ENCODE measurements around the gene MAMDC4.

The MAMDC4 gene

DNA sequence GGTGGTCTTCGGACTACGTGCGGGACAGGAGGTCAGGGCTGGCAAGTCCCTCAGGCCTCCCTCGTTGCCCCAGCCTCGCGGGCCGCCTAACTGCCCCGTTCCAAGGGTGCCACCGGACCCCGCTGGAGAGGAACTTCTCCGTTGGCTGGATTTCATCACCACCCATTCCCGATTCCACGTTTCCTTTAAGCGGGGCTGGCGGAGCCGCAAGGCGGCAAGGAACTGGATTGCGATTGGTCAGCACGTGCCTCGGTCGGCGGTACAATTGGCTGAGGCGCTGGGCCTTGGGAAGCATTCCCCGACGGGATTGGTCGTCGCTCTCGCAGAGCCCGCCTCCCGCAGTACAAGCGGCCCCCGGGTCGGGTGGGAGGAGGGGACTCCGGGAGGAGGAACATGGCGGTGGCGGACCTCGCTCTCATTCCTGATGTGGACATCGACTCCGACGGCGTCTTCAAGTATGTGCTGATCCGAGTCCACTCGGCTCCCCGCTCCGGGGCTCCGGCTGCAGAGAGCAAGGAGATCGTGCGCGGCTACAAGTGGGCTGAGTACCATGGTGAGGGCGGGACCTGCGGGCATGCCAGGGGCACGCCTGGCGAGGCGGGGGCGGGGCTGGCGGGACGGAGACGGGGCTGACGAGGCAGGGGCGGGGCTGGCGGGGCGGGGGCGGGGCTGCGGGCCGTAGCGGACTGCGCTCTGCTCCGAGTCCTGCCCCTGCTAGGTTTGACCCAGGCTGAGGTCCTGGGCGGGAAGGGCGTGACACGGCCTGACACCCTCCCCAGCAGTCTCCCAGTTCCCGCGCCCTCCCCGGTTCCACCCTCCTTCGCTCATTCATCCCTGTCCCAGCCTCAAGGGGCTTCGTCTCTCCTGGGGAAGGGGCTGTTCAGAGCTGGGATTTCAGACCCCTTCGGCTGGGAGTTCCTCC is 2.8 kb upstream of the MAMDC4 start, which contains the start of gene PHPT1:
Gene PHPT1 (plus strand): TSS at position 372 of the 922 bp plus-strand sequence. CDS start 22 bp downstream, at position 394.
- DNase-seq (ENCODE audit: low spot score) (peak; percentile 98), FAIRE-seq (peak; percentile 91)

DNA sequence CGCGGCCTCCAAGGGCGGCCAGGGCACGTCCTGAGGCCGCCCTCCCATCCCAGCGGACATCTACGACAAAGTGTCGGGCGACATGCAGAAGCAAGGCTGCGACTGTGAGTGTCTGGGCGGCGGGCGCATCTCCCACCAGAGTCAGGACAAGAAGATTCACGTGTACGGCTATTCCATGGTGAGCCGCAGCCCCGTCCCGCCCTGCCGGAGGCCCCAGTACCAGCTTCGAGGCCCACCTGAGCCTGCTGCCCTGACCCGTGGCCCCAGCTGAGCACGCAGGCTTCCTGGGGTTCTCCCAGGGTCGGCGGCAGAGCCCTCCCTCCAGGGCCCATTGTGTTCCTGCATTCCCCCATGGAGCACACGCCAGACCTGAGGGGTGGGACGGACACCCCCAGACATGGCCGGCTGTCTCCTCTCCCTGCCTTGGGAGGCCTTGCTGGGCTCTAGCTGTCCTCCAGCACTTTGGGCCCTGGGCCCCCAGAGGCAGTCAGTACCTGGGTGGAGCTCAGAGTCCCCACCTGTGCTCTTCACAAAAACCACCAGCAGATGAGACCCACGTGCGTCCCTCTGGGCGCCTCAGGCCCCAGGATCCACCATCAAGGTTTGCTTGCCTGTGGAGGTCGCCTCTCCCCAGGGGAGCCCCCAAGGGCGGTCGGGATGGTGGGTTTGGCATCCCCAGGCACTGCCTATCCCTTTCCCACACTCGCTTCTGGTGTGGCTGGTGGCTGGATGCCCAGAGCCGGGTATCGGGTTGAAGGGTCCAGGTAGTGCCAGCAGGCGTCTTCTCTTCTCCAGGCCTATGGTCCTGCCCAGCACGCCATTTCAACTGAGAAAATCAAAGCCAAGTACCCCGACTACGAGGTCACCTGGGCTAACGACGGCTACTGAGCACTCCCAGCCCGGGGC is 1.9 kb upstream of the MAMDC4 start:
- FAIRE-seq: no peak
- no peak for DNase-seq (ENCODE audit: low spot score)

- FAIRE-seq (no peak), DNase-seq (ENCODE audit: low spot score) (no peak)
Measured at GRCh38 chr9:136850866-136851775, 1.0 kb upstream of the MAMDC4 start.

DNA sequence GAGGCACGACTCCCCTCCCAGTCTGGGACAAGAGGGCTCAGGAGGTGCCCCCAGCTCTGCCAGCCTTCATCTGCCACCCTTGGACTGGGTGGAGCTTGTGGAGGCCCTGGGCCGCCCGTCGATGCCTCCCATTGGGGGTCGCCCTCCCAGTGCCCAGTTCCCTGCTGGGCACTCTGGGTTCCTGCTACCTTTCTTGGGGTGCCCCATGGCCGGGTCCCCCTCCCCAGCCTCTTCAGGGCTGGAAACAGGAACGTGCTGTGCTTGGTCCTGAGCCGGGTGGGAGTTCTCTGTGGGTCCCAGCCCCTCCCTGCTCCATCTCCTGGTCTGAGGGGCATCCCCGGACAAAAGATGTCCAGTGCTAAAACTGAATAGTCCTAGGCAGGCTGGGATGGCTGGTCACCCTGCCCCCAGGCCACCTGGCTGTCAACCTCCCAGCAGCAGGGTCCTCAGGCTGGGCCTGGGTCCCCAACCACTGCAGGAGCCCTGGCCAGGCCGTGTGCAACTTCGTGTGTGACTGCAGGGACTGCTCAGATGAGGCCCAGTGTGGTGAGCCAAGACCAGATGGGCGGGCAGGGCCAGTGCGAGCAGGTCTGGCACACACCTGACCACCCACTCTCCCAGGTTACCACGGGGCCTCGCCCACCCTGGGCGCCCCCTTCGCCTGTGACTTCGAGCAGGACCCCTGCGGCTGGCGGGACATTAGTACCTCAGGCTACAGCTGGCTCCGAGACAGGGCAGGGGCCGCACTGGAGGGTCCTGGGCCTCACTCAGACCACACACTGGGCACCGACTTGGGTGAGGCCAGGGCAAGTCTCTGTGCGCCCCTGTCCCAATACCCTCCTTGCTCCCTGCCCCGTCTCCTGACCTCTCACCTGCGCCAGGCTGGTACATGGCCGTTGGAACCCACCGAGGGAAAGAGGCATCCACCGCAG is 784 bp downstream of the MAMDC4 start:
- no peak for FAIRE-seq

DNA sequence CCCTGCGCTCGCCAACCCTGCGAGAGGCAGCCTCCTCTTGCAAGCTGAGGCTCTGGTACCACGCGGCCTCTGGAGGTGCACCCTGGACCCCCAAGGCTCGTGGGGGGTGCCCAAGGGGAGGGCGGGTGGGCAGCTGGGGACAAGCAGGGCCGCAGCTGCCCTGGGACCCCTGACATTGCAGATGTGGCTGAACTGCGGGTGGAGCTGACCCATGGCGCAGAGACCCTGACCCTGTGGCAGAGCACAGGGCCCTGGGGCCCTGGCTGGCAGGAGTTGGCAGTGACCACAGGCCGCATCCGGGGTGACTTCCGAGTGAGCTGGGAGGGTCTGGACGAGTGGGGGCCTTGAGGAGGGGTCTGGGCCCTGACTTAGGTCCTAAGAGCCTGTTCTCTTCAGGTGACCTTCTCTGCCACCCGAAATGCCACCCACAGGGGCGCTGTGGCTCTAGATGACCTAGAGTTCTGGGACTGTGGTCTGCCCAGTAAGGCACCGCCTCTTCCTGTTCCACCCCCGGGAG is 1.5 kb downstream of the MAMDC4 start:
- no peak for DNase-seq (ENCODE audit: low spot score)
- no peak for FAIRE-seq

More for the DNA sequence above, 784 bp downstream of the MAMDC4 start:
- DNase-seq (ENCODE audit: low spot score): no peak

- no peak for FAIRE-seq
- no peak for DNase-seq (ENCODE audit: low spot score)
Measured at GRCh38 chr9:136854113-136854841, 2.1 kb downstream of the MAMDC4 start.

GRCh38 chr9:136854842-136855460 is 2.8 kb downstream of the MAMDC4 start:
- FAIRE-seq (no peak), DNase-seq (ENCODE audit: low spot score) (no peak)

- FAIRE-seq (no peak), DNase-seq (ENCODE audit: low spot score) (no peak)
Measured at GRCh38 chr9:136855461-136856078, 3.4 kb downstream of the MAMDC4 start.

DNA sequence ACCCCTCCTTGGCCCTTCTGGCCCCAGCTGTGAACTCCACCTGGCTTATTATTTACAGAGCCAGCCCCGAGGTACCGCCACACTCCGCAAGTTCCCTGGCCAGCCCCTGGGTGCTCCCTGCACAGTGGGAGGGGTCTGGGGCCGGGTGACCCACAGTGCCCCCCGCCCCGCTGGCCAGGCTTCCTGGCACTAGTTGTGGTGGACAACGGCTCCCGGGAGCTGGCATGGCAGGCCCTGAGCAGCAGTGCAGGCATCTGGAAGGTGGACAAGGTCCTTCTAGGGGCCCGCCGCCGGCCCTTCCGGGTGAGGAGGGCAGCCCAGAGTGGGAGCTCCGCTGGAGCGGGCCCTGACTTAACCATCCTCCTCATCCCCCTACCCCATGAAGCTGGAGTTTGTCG is 3.9 kb downstream of the MAMDC4 start:
- FAIRE-seq (no peak), DNase-seq (ENCODE audit: low spot score) (no peak)

GRCh38 chr9:136856541-136857141 is 4.5 kb downstream of the MAMDC4 start:
- DNase-seq (ENCODE audit: low spot score): no peak
- FAIRE-seq: no peak

DNA sequence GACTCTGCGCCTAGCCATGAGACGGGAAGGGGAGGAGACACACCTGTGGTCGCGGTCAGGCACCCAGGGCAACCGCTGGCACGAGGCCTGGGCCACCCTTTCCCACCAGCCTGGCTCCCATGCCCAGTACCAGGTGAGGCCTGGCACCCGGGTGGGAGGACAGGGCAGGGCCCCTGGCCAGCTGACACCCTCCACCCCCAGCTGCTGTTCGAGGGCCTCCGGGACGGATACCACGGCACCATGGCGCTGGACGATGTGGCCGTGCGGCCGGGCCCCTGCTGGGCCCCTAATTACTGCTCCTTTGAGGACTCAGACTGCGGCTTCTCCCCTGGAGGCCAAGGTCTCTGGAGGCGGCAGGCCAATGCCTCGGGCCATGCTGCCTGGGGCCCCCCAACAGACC is 5.0 kb downstream of the MAMDC4 start:
- FAIRE-seq: no peak

DNA sequence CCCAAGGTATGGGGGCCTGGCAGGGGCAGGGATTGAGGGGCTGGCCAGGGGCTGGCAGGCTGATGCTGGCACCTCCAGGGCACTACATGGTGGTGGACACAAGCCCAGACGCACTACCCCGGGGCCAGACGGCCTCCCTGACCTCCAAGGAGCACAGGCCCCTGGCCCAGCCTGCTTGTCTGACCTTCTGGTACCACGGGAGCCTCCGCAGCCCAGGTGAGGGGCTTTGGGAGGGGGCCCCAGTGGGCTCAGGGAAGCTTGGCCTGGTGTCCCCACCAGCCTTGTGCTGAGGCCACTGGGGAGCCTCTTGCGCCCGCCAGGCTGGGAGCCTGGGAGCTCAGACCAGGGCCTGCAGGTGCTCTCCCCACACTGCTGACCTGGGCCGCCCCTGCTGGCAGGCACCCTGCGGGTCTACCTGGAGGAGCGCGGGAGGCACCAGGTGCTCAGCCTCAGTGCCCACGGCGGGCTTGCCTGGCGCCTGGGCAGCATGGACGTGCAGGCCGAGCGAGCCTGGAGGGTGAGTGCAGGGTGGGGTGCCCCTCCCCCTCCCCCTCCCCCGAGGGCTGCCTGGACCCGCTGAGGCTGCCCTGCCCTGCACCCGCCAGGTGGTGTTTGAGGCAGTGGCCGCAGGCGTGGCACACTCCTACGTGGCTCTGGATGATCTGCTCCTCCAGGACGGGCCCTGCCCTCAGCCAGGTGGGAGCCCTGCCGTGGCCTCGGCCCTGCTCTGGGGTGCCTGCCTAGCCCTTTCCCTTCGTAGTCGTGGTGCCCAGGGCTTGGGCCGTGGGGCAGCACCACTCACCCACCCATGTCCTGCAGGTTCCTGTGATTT is 5.7 kb downstream of the MAMDC4 start:
- DNase-seq (ENCODE audit: low spot score) (no peak), FAIRE-seq (no peak)

More for the DNA sequence above, 5.0 kb downstream of the MAMDC4 start:
- DNase-seq (ENCODE audit: low spot score): no peak

DNA sequence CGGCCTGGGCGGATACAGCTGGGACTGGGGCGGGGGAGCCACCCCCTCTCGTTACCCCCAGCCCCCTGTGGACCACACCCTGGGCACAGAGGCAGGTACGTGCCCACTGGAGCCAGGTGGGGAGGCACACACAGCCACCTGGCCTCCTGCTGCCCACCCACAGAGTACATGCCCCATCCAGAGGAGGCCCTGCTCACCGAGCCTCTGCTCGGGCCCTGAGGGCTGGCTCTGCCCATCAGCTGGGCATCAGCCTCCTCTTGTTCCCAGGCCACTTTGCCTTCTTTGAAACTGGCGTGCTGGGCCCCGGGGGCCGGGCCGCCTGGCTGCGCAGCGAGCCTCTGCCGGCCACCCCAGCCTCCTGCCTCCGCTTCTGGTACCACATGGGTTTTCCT is 6.3 kb downstream of the MAMDC4 start:
- DNase-seq (ENCODE audit: low spot score): no peak
- FAIRE-seq: no peak

- FAIRE-seq (no peak), DNase-seq (ENCODE audit: low spot score) (peak; percentile 42)
Measured at GRCh38 chr9:136858844-136859757, 7.0 kb downstream of the MAMDC4 start.

- DNase-seq (ENCODE audit: low spot score) (no peak), FAIRE-seq (no peak)
Measured at GRCh38 chr9:136860529-136860928, 8.4 kb downstream of the MAMDC4 start.

Data from RCC 7860 (cell line).